HG03196 (cell line): ENCODE measurements around the gene ASIC1.
"Not testable (repeated sequence)": the region's sequence is repeated elsewhere in the genome, so short reads cannot be mapped to it uniquely, and the experiment has no call there.

ENCODE experiments used
- ATAC-seq: cut with Tn5 transposase; IDR thresholded peaks from one replicate; pipeline ENCODE4 v1.9.1; 2021; ENCODE audit not compliant: unreplicated experiment

ASIC1 gene

DNA sequence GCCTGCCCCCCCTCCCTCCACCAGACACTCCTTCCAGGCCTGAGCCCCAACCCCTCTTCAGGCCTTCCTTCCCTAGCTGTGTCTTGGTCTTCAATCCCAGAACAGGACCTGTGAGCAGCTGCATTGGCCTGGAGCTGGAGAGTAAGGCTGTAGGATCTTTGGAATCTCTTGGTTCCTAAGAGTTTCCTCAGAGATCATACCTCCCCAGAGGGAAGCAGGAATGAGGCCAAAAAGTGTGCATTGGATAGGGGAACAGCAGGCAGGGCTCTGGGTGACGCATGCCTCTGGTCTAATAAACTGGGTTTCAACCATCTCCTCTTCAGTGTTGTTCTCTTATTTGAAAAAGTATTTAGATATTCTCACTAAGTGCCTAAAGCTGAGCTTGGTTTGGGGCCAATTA is 25.9 kb downstream of the ASIC1 start:
- ATAC-seq: no peak

DNA sequence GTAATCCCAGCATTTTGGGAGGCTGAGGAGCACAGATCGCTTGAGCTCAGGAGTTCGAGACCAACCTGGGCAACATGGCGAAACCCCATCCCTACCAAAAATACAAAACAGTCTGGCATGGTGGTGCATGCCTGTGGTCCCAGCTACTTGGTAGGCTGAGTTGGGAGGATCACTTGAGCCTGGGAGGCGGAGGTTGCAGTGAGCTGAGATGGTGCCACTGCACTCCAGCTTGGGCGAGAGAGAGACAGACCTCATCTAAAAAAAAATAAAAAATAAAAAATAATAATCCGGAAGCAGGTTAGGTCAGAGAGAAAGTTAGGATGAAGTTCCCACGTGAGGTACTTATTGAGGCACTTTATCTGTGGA is 27.0 kb downstream of the ASIC1 start:
- not testable (repeated sequence) for ATAC-seq

DNA sequence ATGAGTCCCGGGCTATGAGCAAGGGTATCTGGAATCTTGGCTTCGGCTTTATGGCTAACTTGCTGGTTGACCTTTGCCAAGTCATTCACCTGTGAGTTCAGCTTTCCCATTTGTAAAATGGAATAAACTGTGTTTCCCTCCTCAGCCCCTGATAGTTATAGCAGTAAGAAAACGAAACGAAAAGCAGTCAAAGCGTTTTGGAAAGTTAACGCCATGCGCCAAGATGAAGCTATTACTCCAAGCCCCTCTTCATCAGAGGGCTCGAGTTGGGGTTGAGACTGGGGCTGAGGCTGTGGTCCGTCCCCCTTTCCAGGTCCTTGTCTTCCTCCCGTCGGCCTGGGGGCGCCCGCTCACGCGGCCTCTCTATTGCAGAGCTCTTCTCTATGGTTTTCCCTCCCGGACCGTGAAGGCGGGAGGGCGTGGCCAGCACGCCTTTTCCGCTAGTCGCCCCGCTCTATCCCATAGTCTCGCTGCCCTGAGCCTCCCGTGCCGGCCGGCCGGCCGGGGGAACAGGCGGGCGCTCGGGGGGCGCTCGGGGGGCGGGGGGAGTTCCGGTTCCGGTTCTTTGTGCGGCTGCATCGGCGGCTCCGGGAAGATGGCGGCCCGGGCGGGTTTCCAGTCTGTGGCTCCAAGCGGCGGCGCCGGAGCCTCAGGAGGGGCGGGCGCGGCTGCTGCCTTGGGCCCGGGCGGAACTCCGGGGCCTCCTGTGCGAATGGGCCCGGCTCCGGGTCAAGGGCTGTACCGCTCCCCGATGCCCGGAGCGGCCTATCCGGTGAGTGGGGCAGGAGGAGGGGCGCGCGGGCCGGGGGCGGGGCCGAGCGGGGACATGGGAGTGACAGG is 27.6 kb downstream of the ASIC1 start, which contains the start of gene SMARCD1:
Gene SMARCD1, plus strand, starts transcription at position 568 of the 840 bp plus-strand sequence. Its CDS starts 28 bp downstream, at position 596.
- peak; percentile 77 for ATAC-seq

DNA sequence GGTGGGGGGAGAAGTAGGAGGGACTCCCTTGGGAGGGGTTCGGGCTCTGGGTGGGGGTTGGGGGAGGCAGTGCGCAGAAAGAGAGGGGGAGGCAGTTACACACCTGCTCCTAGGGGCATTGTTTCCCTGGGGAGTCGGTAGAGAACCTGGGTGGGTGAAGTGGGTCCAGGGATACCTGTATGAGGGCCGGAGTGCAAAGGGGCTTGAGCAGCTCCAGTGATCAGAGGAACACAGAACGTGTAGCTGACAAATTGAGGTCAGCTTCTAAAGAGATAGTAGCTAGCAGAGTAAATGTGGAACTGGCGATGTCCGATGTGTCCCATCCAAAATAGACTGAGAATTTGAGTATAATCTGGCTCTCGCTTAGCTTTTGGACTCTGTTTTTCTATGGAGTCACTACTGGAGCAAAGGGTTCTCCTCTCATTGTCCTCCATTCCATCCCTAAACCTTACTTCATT is 28.2 kb downstream of the ASIC1 start:
- peak; percentile 12 for ATAC-seq

DNA sequence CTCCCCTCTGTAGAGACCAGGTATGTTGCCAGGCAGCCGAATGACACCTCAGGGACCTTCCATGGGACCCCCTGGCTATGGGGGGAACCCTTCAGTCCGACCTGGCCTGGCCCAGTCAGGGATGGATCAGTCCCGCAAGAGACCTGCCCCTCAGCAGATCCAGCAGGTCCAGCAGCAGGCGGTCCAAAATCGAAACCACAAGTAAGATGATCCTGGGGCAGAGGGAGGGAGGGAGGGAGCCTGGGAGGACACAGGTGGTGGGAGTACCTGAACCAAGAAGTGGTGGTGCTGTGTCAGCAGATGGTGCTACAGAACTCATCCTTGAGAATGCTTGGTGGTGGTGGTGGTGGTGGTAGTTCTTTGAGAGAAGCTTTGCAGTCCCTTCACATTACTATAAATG is 28.8 kb downstream of the ASIC1 start:
- ATAC-seq: no peak

DNA sequence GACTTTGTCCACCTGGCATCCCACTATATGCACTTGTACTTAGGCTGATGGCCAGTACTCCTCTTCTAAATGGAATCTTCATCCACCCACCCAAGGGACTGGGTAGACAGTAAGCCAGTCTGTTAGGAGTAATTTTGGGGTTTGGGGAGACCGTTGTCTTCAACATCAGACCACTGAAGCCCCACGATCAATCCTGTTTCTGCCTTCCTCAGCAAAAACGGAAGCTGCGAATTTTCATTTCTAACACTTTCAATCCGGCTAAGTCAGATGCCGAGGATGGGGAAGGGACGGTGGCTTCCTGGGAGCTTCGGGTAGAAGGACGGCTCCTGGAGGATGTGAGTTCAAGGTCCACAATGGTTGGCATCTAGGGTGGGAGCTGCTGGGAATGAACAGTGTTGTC is 29.8 kb downstream of the ASIC1 start:
- ATAC-seq: no peak

DNA sequence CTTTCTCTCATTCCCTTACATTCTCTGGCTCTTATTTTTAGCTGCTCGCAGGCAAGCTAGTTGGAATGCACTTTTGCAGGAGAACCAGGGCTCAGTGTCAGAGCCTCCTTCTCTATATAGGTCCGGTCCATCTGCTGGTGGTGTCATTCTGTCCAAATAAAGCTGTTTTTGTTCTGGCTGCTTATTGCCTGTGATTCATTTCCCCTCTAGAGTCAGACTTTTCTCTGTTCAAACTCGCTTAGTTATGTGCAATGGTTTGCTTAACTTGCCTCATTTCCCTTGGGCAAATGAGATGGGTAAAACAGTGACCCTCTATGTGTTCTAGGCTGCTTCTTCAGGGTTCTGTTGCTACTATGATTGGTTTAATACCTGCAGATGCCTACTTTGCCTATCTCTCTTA is 30.6 kb downstream of the ASIC1 start:
- ATAC-seq: no peak

DNA sequence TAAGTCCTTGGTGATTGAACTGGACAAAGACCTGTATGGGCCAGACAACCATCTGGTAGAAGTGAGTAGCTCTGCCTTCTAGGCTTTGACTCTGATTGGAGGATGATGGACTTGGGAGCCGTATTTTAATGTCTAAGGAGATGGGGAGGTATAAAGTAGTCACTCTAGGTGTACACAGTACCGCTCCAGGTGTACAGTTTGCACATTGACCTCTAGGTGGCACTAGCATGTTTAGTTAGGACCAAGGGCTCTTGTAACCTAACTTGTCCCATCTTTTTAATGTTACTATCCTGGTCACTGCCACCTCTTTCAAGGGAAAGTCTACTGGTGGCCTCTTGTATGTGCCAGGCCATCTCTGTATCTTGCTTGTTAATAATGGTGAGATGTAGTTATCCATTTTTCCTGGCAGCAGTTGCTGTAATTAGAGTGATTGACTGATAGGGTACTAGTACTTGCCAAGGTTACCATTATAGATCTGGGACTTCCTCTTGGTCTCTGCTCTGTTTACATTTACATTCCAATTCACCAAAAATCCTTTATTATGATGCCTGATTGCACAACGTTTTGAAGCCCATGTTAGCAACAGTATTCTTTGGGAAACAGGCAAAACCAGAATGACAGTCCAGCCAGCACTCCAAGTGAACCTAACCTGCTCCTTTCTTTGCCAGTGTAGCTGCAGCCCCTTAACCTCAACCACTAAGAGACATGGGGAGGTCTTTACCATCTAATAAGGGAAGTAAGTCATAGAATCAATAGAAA is 31.4 kb downstream of the ASIC1 start:
- no peak for ATAC-seq

DNA sequence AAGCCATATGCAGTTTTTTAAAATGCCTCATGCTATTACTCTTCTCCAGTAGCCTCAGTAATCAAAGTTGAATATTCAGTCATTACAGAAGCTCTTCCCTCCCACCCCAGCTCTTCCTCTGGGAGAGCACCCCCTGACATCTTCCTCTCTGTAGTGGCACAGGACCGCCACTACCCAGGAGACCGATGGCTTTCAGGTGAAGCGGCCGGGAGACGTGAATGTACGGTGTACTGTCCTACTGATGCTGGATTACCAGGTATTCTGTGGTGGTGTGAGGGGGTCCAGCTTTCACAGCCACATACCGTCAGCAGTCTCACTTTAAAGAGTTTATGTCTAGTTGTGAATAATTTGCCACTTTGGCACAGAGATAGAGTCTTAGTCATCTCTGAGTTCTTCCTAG is 32.3 kb downstream of the ASIC1 start:
- ATAC-seq: no peak

DNA sequence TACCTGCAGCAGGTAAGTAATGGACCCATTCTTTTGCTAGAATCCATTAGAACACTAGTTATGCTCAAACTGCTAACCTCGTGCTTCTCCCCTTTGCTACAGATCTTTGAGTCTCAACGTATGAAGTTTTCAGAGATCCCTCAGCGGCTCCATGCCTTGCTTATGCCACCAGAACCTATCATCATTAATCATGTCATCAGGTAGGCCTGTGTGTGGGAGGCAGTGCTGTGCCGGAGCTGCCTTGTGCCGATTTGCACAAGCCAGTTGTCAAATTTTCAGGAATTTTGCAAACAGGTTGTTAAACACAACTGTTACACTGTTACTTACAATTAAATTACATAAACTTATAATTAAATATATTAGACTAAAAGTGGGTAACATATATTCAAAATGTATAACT is 33.0 kb downstream of the ASIC1 start:
- ATAC-seq: no peak

DNA sequence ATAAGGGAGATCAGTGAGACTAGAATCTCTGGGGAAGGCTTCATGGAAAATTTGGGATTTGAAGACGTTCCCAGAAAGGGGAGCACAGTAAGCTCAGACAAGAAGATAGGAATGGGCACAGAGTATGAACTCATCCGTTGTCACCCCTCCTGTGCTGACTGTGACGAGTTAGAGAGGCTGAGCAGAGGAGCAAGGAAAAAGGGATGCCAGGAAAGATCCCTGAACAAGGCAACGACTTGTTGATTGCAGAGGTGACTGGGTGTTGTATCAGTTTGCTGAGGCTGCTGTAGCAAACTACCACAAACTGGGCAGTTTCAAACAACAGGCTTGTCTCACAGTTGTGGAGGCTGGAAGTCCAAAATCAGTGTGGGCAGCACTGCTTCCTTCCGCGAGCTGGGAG is 40.6 kb downstream of the ASIC1 start:
- no peak for ATAC-seq

DNA sequence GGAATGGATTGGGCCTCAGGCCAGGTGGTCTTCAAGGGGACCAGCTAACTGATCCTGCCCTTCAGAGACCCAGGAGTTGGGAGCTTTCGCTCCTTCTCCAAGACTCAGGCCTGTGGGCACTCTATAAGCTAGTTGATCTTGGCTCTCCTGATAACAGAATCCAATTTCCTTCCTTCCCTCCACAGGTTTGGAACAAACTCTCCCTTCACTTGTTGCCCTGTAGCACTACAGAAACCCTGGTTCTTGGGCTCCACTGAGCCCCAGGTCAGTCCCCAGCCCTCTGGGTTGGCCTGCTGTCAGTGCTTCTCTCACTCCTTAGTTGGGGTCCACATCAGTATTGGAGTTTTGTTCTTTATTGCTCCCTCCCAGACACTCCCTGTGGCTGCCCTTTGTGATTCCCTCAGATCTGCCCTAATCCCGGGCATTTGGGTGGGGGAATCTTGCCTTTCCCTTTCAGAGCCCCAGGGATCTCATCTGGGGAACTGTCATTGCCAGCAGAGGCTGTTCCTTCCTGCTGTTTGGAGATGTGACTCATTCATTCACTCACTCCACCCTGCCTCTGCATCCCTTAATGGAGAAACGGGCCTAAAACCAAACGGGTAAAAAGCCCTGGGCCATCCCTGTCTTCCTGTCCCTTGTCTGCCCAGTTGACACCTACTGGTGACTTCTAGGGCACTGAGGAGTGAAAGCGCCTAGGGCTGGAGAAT is 42.1 kb downstream of the ASIC1 start:
- no peak for ATAC-seq

DNA sequence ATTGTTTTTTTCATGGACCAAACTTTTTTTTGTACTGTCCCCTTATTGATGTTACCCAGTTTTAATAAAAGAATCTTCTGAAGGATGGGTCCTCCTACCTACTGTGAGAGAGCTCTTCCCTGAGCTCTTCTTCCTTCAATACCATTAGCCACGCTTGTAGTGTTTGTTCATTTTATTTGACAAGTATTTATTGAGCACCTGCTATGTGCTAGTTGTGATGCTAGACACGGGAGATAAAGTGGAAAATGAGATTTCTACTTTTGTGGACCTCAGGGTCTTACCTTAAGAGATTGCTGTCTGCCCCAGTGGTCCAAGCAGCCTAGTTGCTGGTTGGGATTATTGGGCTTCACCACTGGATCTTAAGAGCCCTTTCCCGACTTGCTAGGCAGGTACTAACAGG is 43.2 kb downstream of the ASIC1 start:
- no peak for ATAC-seq

DNA sequence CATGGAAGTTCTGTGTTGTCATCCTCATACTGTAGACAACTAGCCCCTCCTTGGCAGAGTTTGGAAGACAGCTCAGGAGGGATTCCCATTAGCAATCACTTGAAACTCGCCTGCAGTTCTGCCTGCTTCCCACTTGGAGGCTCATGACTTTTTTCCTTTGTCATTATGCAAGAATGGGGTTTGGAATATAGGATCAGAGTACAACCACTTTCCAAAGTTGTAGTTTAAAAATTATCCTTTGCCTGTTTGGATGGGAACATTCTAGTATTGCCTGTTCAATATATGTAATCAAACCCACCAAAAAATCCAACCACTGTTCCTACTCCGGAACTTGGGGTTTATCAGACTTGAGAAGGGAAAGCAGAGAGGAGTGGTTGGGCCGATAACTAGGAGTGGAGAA is 44.3 kb downstream of the ASIC1 start:
- no peak for ATAC-seq

DNA sequence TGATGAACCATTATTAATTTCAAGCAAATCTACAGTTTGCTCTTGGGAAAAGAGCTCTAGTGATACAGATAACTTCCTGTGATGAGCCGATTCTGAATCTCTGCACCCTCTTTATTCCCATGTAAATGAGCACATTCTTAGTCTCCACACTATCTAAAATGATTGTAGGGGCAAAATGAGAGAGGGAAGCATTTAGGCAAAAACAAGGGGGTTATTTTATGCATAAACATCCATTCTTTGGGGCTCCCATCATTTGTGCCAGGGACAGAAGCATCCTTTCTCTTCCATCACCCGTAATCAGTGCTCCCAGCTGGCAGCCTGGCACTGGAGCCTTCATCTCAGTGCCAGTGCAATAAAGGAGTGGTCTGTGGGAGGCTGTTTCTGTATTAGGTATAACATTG is 44.7 kb downstream of the ASIC1 start:
- ATAC-seq: no peak

DNA sequence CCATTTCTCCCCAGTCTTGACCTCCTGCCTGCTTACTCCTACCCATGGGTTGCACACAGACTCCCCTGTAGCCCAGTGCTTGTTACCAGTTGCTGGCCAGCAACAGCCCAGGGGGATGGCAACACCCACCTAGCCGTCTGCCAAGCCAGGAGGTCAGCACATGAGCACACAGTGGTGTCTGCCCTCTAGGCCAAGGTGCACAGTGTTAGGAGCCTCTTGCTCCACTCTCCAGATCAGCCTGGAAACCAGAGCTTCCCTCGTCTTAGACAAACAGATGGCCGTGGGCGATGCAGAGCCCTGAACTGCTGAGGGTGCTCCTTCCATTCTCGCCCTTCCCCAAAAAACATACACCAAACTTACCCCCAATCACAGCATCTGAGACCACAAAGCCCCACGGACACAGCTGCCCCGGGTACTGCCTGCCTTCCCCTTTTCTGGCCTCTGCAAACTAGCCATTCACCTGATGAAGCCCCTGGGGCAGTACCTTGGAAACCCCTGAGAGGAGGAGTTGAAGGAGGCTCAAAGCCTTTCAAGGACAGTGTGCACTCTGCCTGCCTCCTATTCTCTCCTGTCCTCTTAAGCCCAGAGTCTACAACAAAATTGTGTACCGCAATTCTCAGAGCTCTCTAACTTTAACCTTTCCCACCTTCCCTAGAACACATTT is 45.4 kb downstream of the ASIC1 start:
- no peak for ATAC-seq

DNA sequence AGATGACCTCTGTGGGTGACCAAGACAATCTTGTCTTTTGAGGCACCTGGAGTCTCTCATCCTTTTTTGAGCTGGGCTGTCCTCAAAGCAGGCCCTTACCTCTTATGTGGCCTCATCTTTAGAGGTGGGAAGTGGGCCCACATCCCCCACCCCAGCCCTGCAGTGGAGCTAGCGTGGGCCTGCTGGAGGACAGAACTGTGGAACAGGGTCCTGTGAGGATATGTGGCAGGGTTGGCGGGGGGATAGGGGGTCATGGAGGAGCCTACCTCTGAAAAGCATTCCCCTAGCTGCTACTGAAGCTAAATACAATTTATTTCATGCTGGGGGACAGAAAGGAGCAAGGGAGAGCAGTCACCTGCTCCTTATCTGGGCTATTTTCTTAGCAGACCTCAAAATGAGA is 46.0 kb downstream of the ASIC1 start:
- ATAC-seq: no peak

DNA sequence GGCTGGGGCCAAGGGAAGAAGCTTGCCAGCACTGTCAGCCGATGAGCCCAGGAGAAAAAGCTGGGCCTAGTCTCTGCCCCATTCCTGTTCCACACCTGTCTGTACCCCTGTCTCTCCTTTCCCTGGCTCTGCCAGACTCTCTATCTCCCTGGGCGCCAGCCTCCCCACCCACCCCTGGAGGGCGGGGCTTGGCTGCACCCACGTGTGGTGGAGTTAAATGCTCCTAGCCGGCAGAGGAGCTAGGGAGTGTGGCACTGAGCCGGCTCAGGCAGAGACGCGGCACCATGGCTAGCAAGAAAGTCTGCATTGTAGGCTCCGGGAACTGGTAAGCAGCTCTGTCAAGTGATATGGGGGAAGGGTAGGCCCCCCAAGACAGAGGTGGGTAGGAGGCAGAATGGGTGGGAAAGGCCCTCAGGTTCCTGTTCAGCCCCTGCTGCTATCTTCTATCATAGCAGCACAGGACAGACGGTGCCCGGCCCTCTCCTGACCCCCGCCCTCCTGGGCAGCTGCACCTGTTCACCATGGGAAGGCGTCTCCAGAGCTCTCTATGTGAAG is 46.4 kb downstream of the ASIC1 start, which contains the start of gene GPD1:
Gene GPD1, plus strand, starts transcription at position 242 of the 555 bp plus-strand sequence. Its CDS starts 43 bp downstream, at position 285.
- no peak for ATAC-seq

DNA sequence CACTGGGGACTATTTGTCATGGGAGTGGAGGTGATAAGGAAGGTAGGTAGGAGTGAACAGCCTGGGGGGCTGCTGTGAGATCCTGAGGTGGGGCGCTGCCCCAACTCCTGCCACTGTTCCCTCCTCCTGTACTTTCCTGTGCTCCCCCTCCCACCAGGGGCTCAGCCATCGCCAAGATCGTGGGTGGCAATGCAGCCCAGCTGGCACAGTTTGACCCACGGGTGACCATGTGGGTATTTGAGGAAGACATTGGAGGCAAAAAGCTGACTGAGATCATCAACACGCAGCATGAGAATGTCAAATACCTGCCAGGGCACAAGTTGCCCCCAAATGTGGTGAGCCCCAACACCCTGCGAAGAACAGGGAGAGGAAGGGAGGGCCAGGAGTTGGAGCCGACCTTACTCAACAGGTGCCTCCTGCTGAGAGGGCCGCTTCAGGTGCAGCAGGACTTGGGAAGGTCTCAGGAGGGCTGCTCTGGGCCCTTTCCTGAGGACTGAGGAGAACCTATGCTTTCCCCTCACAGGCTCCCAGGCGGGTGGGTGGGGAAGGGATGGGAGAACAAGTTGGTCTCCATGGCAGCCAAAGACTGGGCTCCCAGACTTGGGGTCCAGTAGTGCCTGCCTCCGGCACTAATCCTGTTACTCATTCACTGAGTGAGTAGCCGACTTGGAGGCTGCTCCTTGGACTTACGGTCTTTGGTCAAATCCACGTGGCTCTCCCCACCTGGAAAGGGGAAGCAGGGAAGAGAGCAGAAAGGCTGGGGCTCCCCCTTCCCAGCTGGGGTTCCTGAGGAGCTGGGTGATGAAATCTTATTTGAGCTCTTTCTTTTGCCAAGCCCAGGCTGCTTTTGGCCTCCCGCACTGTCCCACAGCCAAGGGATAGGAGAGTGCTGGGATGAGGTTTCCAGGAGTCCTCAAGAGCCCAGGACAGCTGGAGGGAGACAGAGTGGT is 47.3 kb downstream of the ASIC1 start:
- no peak for ATAC-seq
